HG03097 (cell line): Measurements from ENCODE around the gene ACTR1A.

Experiments used
- ATAC-seq: cut with Tn5 transposase; IDR thresholded peaks from one replicate; pipeline ENCODE4 v1.9.1; 2021; ENCODE audit not compliant: unreplicated experiment, low FRiP score

Gene ACTR1A

GRCh38 chr10:102491136-102491535 lies 11.4 kb downstream of the ACTR1A start:
- no peak for ATAC-seq

GRCh38 chr10:102485093-102485784 lies 17.3 kb downstream of the ACTR1A start:
- no peak for ATAC-seq

GRCh38 chr10:102484021-102484420 lies 18.5 kb downstream of the ACTR1A start:
- ATAC-seq, result no peak

GRCh38 chr10:102480396-102480795 lies 22.1 kb downstream of the ACTR1A start:
- no peak for ATAC-seq

GRCh38 chr10:102479651-102480050 lies 22.9 kb downstream of the ACTR1A start:
- no peak for ATAC-seq

GRCh38 chr10:102476466-102477141 lies 25.9 kb downstream of the ACTR1A start:
- ATAC-seq, result no peak

GRCh38 chr10:102475451-102476040 lies 27.0 kb downstream of the ACTR1A start:
- ATAC-seq, result no peak

GRCh38 chr10:102473445-102474331 lies 28.8 kb downstream of the ACTR1A start:
- no peak for ATAC-seq

GRCh38 chr10:102470579-102471546 lies 31.6 kb downstream of the ACTR1A start:
- no peak for ATAC-seq

- no peak for ATAC-seq
Measured at GRCh38 chr10:102468683-102469082, 33.8 kb downstream of the ACTR1A start.

- ATAC-seq, result no peak
Measured at GRCh38 chr10:102467971-102468438, 34.5 kb downstream of the ACTR1A start.

GRCh38 chr10:102467318-102467717 lies 35.2 kb downstream of the ACTR1A start:
- no peak for ATAC-seq

- no peak for ATAC-seq
Measured at GRCh38 chr10:102465466-102465865, 37.0 kb downstream of the ACTR1A start.

- no peak for ATAC-seq
Measured at GRCh38 chr10:102463983-102464382, 38.5 kb downstream of the ACTR1A start.

GRCh38 chr10:102462512-102463054 lies 39.9 kb downstream of the ACTR1A start:
- ATAC-seq, result no peak

- peak; percentile 75 for ATAC-seq
Measured at GRCh38 chr10:102461187-102462054, 41.1 kb downstream of the ACTR1A start.

- peak; percentile 37 for ATAC-seq
Measured at GRCh38 chr10:102460836-102461186, 41.7 kb downstream of the ACTR1A start.

GRCh38 chr10:102458656-102459055 lies 43.9 kb downstream of the ACTR1A start:
- no peak for ATAC-seq
